Neutrophil (primary cell): ENCODE results near the gene ZNF653.

ENCODE experiments used
- H3K27ac ChIP-seq: fragments of 200-600 bp; sonication (generic); 2 replicates; pipeline ENCODE4 v1.5.1; 2016; ENCODE audit warnings: mild to moderate bottlenecking, moderate library complexity
- H3K27me3 ChIP-seq: fragments of 200-600 bp; sonication (generic); 2 replicates; pipeline ENCODE4 v1.6.0; 2016; ENCODE audit warnings: mild to moderate bottlenecking
- H3K36me3 ChIP-seq: fragments of 200-600 bp; sonication (generic); 2 replicates; pipeline ENCODE4 v1.5.1; 2017
- H3K4me1 ChIP-seq, 2 experiments: fragments of 200-600 bp in 1 of 2; sonication (generic) in 1 of 2; 1 replicate in 1 of 2; 2 replicates in 1 of 2; pipeline versions ENCODE4 v1.5.1 to v1.6.1; 2013 to 2016; ENCODE audit warnings: low read depth in 1 of 2, low read length in 1 of 2, mild to moderate bottlenecking in 1 of 2, moderate library complexity in 1 of 2; ENCODE audit not compliant: control insufficient read depth in 1 of 2, insufficient read depth in 1 of 2
- H3K4me3 ChIP-seq, 2 experiments: fragments of 200-600 bp in 1 of 2; sonication (generic) in 1 of 2; 1 replicate in 1 of 2; 2 replicates in 1 of 2; pipeline ENCODE4 v1.5.1; 2013 to 2016; ENCODE audit warnings: low read depth in 1 of 2, low read length in 1 of 2, mild to moderate bottlenecking in 1 of 2, moderate library complexity in 1 of 2
- H3K9me3 ChIP-seq: fragments of 200-600 bp; sonication (generic); 2 replicates; pipeline ENCODE4 v1.5.1; 2016
- TF ChIP-seq, protein P1 (sequence below): fragments of 200-600 bp; sonication (generic); IDR thresholded peaks from 2 replicates; pipeline ENCODE4 v1.5.1; 2016; ENCODE audit warnings: antibody characterized with exemption

Gene ZNF653

DNA sequence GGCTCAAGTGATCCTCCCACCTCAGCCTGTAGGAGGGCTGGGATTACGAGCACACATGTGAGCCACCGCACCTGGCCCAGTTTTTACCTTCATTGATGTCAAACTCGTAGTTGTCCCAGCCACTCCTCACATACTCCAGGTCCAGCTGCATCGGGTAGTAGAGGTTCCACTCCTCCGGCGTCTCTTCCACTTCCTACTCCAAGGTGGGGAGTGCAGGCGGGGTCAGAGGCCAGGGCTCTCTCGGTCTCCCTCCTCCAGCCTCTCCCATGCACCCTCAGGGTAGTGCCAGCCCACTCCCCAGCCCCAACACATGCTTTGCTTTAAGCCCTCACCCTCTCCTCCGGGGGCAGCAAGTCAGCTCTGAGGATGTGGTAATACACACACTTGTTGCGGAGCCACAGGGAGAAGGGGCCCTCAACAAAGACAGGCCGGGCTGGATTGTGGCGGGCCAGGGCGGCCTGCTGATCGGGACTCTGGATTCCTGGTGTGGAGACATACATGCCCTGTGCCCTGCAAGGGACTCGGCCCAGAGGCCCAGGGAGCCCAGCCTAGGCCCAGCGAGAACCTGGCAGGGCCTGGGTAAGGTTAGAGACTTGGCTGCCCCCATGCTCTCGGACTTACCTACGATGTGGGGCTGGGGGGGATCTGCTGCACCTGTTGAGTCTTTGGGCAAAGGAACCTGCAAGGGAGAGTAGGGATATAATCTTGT lies 1.9 kb upstream of the ZNF653 start:
- TF ChIP-seq, protein P1, sequence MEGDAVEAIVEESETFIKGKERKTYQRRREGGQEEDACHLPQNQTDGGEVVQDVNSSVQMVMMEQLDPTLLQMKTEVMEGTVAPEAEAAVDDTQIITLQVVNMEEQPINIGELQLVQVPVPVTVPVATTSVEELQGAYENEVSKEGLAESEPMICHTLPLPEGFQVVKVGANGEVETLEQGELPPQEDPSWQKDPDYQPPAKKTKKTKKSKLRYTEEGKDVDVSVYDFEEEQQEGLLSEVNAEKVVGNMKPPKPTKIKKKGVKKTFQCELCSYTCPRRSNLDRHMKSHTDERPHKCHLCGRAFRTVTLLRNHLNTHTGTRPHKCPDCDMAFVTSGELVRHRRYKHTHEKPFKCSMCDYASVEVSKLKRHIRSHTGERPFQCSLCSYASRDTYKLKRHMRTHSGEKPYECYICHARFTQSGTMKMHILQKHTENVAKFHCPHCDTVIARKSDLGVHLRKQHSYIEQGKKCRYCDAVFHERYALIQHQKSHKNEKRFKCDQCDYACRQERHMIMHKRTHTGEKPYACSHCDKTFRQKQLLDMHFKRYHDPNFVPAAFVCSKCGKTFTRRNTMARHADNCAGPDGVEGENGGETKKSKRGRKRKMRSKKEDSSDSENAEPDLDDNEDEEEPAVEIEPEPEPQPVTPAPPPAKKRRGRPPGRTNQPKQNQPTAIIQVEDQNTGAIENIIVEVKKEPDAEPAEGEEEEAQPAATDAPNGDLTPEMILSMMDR, result no peak
- no peak overlapping the region for H3K4me3 ChIP-seq
- H3K9me3 ChIP-seq, result no peaks in the 10 kb centered on the region
- peaks cover 5% of the 10 kb centered on the region for H3K36me3 ChIP-seq
- peaks cover 16 to 20% of the 10 kb centered on the region in 2 experiments for H3K4me1 ChIP-seq
- no peaks in the 10 kb centered on the region for H3K27me3 ChIP-seq
- H3K27ac ChIP-seq, result no peak overlapping the region

DNA sequence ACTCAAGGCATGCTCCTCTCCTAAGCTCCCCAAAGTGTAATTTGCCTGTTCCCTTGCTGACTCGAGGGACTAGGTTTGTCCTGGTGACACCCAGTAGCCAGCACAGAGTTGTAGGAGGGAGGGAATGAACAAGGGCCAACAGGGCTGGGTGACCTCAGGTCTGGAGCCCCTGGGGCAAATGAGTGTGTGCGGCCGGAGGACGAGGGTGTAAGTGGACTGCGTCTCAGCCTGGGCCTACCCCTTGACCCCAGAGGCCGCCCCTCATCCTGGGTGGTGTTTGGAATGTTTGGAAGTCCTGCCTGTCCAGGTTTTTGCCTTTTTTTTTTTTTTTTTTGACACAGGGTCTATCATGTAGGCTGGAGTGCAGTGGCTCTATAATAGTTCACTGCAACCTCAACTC lies 1.3 kb upstream of the ZNF653 start:
- H3K27me3 ChIP-seq, result no peaks in the 10 kb centered on the region
- peaks cover 16 to 20% of the 10 kb centered on the region in 2 experiments for H3K4me1 ChIP-seq
- H3K36me3 ChIP-seq, result peaks cover 5% of the 10 kb centered on the region
- TF ChIP-seq, protein P1, result no peak
- H3K9me3 ChIP-seq, result no peaks in the 10 kb centered on the region
- no peak overlapping the region for H3K27ac ChIP-seq
- H3K4me3 ChIP-seq, result no peak overlapping the region

DNA sequence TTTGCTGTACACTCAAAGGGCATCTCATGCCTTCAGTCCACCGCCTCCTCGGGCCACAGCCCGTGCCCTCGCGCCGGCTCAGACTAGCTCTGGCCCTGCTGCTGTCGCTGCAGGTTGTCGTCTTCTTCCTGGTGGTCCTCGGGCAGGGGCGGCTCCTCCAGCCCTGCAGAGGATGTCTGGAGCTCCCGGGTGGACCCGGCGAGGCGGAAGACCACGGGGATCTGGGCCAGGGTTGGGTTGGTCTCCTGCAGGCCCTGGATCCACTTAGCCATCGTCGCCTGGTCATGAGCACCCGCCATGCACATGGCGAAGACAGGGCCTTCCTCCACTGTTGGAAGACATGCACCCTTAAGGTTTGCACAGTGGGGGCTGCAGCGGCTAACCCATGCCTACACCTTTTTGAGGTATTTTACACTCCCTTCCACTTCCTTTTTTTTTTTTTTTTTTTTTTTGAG lies 489 bp upstream of the ZNF653 start:
- TF ChIP-seq, protein P1, result no peak
- Histone ChIP-seq H3K27me3 (no peaks in the 10 kb centered on the region), H3K9me3 (no peaks in the 10 kb centered on the region), H3K27ac (peak overlapping the region; percentile 95), H3K36me3 (no peaks in the 10 kb centered on the region), H3K4me1 (peaks cover 16 to 20% of the 10 kb centered on the region in 2 experiments), H3K4me3 (peak overlapping the region; percentile 76 to 98)

DNA sequence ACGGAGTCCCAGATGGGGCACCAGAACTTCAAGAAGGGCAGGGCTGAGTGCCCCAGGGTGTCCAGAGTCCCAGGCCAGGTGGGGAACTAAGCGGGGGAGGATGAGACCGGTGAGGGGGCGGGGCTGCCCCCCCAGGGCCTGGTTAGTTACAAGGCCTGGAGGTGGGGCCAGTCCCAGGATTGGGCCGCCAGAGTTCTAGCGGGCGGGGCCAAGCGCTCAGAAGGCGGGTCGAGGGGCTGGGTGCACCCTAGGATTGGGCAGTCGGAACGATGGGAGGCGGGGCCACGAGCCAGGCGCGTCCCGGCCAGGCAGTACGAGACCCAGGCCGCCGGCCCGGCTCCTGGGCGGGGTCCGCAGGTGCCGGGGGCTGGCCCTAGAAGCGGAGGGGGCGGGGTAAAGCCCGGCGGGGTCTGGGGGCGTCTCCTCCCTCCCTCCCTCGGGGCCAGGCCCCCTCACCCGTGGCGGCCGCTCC lies 571 bp downstream of the ZNF653 start:
- TF ChIP-seq, protein P1, result peak; percentile 35
- Histone ChIP-seq H3K4me1 (peaks cover 16 to 20% of the 10 kb centered on the region in 2 experiments), H3K36me3 (no peaks in the 10 kb centered on the region), H3K27me3 (no peaks in the 10 kb centered on the region), H3K9me3 (no peaks in the 10 kb centered on the region), H3K4me3 (peak overlapping the region; percentile 76 to 98), H3K27ac (peak overlapping the region; percentile 95)

DNA sequence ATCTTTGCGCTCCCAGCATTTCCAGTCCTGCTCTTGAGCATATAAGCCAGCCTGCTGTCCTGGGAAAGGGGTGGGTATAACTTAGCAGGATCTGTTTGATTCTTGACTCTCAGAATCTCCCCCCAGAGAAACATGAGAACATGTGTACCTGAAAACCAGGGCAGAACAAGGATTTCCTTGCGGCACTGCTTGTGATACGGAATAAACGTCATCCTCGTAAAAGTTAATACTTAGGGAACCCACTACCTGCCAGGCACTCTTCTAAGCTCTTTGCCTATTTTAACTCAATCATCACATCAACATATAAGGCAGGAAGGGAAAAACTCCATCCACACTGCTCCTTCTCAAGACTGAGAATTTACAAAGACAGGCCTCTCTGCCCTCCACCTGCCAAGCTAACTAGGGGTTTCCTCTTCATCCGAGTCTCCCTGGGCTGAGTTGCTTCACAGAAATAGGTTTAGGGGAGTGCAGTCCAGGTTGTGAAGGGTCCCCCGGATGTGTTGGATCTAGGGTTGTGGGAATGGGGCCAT lies 1.1 kb downstream of the ZNF653 start:
- Histone ChIP-seq H3K4me1 (peaks cover 16 to 20% of the 10 kb centered on the region in 2 experiments), H3K27me3 (no peaks in the 10 kb centered on the region), H3K27ac (peak overlapping the region; percentile 95), H3K36me3 (no peaks in the 10 kb centered on the region), H3K9me3 (no peaks in the 10 kb centered on the region), H3K4me3 (peak overlapping the region; percentile 76 to 98)
- TF ChIP-seq, protein P1, result no peak
